CD8-positive, alpha-beta memory T cell (primary cell): ENCODE measurements around the gene PODXL. TPM values are rescaled to one million over a fixed set of nuclear protein-coding genes. Genes with fewer than 3 reads are reported as not detected.

Source experiments
- CTCF ChIA-PET: fragments of 350-600 bp; sonication (Branson Sonifier 250); formaldehyde crosslinking; loops from one replicate; lab custom pipeline; 2021; ENCODE audit warnings: antibody characterized with exemption; lab: Charles Lee
- POLR2A ChIA-PET: fragments of 350-600 bp; sonication (Branson Sonifier 250); formaldehyde crosslinking; loops from one replicate; lab custom pipeline; 2021; ENCODE audit warnings: antibody characterized with exemption; lab: Charles Lee
- DNase-seq, 5 donors: peaks; one replicate each; pipeline versions ENCODE4 v3.0.0 to v3.0.0-alpha.2; 2020 to 2022; ENCODE audit warnings: mixed read lengths in 1 of 5
- H3K27ac ChIP-seq: one replicate; pipeline ENCODE4 v1.7.0; 2013; ENCODE audit warnings: low read depth, mild to moderate bottlenecking, low read length, moderate library complexity
- H3K27me3 ChIP-seq: 2 replicates; pipeline ENCODE4 v1.7.0; 2013; ENCODE audit warnings: low read length, mild to moderate bottlenecking; ENCODE audit not compliant: insufficient read depth, poor library complexity, severe bottlenecking
- H3K36me3 ChIP-seq: 2 replicates; pipeline ENCODE4 v1.7.0; 2013; ENCODE audit warnings: mild to moderate bottlenecking, low read length, moderate library complexity; ENCODE audit not compliant: insufficient read depth
- H3K4me1 ChIP-seq: 2 replicates; pipeline ENCODE4 v1.7.0; 2013; ENCODE audit warnings: mild to moderate bottlenecking, low read length, moderate library complexity; ENCODE audit not compliant: insufficient read depth
- H3K4me3 ChIP-seq: 2 replicates; pipeline ENCODE4 v1.7.0; 2013; ENCODE audit warnings: mild to moderate bottlenecking, low read length
- H3K9me3 ChIP-seq: 2 replicates; pipeline ENCODE4 v1.7.0; 2013; ENCODE audit warnings: mild to moderate bottlenecking, low read length
- H3K27ac Mint-ChIP-seq, 8 donors: one replicate each; pipeline ENCODE4 v1.8.0; 2020 to 2021; ENCODE audit warnings: mixed read lengths in 8 of 8, mild to moderate bottlenecking in 6 of 8, inconsistent platforms in 3 of 8, moderate library complexity in 3 of 8
- H3K27me3 Mint-ChIP-seq, 2 donors: one replicate each; pipeline ENCODE4 v1.8.0; 2020 to 2021; ENCODE audit warnings: mixed read lengths in 2 of 2, mild to moderate bottlenecking in 1 of 2, moderate library complexity in 1 of 2
- H3K36me3 Mint-ChIP-seq, 3 donors: one replicate each; pipeline ENCODE4 v1.8.0; 2020 to 2021; ENCODE audit warnings: mixed read lengths in 3 of 3, inconsistent platforms in 1 of 3, mild to moderate bottlenecking in 1 of 3
- H3K4me1 Mint-ChIP-seq, 3 donors: one replicate each; pipeline ENCODE4 v1.8.0; 2020 to 2021; ENCODE audit warnings: mixed read lengths in 3 of 3, inconsistent platforms in 1 of 3, mild to moderate bottlenecking in 1 of 3
- H3K4me3 Mint-ChIP-seq, 7 donors: one replicate each; pipeline ENCODE4 v1.8.0; 2020 to 2021; ENCODE audit warnings: mixed read lengths in 7 of 7, mild to moderate bottlenecking in 6 of 7, moderate library complexity in 4 of 7, inconsistent platforms in 2 of 7
- H3K9me3 Mint-ChIP-seq, 5 donors: one replicate each; pipeline ENCODE4 v1.8.0; 2020 to 2022; ENCODE audit warnings: mixed read lengths in 5 of 5, mild to moderate bottlenecking in 3 of 5, moderate library complexity in 2 of 5, inconsistent platforms in 1 of 5
- polyA plus RNA-seq: library from polyadenylated mRNA; unstranded; fragments of 300-500 nt; fragmentation: Illumina TruSeq; gene quantifications from one replicate; pipeline ENCODE4 v1.2.3, GENCODE V29; 2021
- total RNA-seq, 2 experiments: library from RNA; stranded (reverse); gene quantifications; one replicate each; pipeline ENCODE4 v1.2.3, GENCODE V29; 2021

The PODXL gene
- total and polyA plus RNA-seq, 3 experiments from 2014 or later, result 0.62 to 1.2 (median 1.2) TPM

GRCh38 chr7:131550846-131551245 is 5.6 kb downstream of the PODXL start:
- DNase-seq, result no peak
- no peaks in the 10 kb centered on the region for H3K36me3 Mint-ChIP-seq
- no peak overlapping the region for H3K4me3 Mint-ChIP-seq
- CTCF ChIA-PET, result no interaction called here
- peaks cover 9 to 30% of the 10 kb centered on the region in 2 donors for H3K27me3 Mint-ChIP-seq
- peaks cover 7 to 10% (median 9%) of the 10 kb centered on the region in 3 donors for H3K4me1 Mint-ChIP-seq
- no peak overlapping the region for H3K27ac Mint-ChIP-seq
- no peak overlapping the region for H3K4me3 ChIP-seq
- no peaks in the 10 kb centered on the region for H3K9me3 ChIP-seq
- H3K9me3 Mint-ChIP-seq, result no peaks in the 10 kb centered on the region
- POLR2A ChIA-PET, result no interaction called here
- no peak overlapping the region for H3K27ac ChIP-seq
- peaks cover 23% of the 10 kb centered on the region for H3K27me3 ChIP-seq
- no peaks in the 10 kb centered on the region for H3K36me3 ChIP-seq
- peaks cover 10% of the 10 kb centered on the region for H3K4me1 ChIP-seq

GRCh38 chr7:131548371-131548770 is 8.1 kb downstream of the PODXL start:
- H3K9me3 ChIP-seq, result no peaks in the 10 kb centered on the region
- peak overlapping the region in 1 of 8 donors; percentile 16 for H3K27ac Mint-ChIP-seq
- H3K4me1 Mint-ChIP-seq, result peaks cover 0 to 7% (median 2%) of the 10 kb centered on the region in 3 donors
- POLR2A ChIA-PET, result no interaction called here
- DNase-seq, result no peak
- CTCF ChIA-PET, result no interaction called here
- H3K4me3 ChIP-seq, result no peak overlapping the region
- H3K27me3 ChIP-seq, result no peaks in the 10 kb centered on the region
- no peaks in the 10 kb centered on the region for H3K36me3 Mint-ChIP-seq
- H3K27me3 Mint-ChIP-seq, result peaks cover 10 to 23% of the 10 kb centered on the region in 2 donors
- no peak overlapping the region for H3K27ac ChIP-seq
- H3K36me3 ChIP-seq, result no peaks in the 10 kb centered on the region
- H3K9me3 Mint-ChIP-seq, result no peaks in the 10 kb centered on the region
- H3K4me1 ChIP-seq, result no peaks in the 10 kb centered on the region
- H3K4me3 Mint-ChIP-seq, result no peak overlapping the region

- no peaks in the 10 kb centered on the region for H3K27me3 ChIP-seq
- H3K9me3 Mint-ChIP-seq, result no peaks in the 10 kb centered on the region
- peak overlapping the region in 1 of 8 donors; percentile 72 for H3K27ac Mint-ChIP-seq
- POLR2A ChIA-PET, result no interaction called here
- no peak for DNase-seq
- CTCF ChIA-PET, result interaction anchor here (1.2 to 1.9 kb wide), 2 partner anchors 10 to 95 kb away, joined by 4 to 8 read pairs; no protein-coding TSS in a partner anchor
- no peaks in the 10 kb centered on the region for H3K36me3 ChIP-seq
- no peak overlapping the region for H3K4me3 Mint-ChIP-seq
- no peak overlapping the region for H3K27ac ChIP-seq
- no peak overlapping the region for H3K4me3 ChIP-seq
- peaks cover 0 to 7% (median 2%) of the 10 kb centered on the region in 3 donors for H3K4me1 Mint-ChIP-seq
- H3K4me1 ChIP-seq, result no peaks in the 10 kb centered on the region
- H3K9me3 ChIP-seq, result no peaks in the 10 kb centered on the region
- peaks cover 7 to 15% of the 10 kb centered on the region in 2 donors for H3K27me3 Mint-ChIP-seq
- H3K36me3 Mint-ChIP-seq, result no peaks in the 10 kb centered on the region
Measured at GRCh38 chr7:131547589-131547988, 8.8 kb downstream of the PODXL start.

GRCh38 chr7:131546583-131547141 is 9.8 kb downstream of the PODXL start:
- no peaks in the 10 kb centered on the region for H3K9me3 Mint-ChIP-seq

DNA sequence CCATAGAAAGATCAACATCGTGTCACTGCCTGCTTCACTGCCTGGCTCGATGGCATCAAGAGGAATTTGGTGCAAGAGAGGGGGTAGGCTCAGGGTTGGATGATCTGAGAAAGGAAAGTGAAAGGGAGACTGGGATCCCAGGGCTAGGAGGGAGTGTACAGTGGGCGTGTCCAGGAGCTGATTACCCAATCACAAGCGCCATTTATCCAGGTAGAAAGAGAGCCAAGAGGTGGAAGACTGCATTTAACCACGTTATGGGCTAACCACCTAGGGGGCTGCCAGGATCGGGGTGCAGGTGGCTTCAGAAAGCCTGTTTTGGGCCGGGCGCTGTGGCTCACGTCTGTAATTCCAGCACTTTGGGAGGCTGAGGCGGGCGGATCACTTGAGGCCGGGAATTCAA is 10.3 kb downstream of the PODXL start:
- ChIA-PET POLR2A (no interaction called here), CTCF (interaction anchor here (0.9 to 1.9 kb wide), 5 partner anchors 8 to 109 kb away, joined by 3 to 8 read pairs (median 4); partner anchors contain the start of gene PODXL)
- Histone ChIP-seq H3K4me3 (no peak overlapping the region), H3K27me3 (no peaks in the 10 kb centered on the region), H3K4me1 (no peaks in the 10 kb centered on the region), H3K27ac (no peak overlapping the region), H3K36me3 (no peaks in the 10 kb centered on the region), H3K9me3 (no peaks in the 10 kb centered on the region)
- Mint-ChIP-seq H3K27me3 (peaks cover 4 to 12% of the 10 kb centered on the region in 2 donors), H3K9me3 (no peaks in the 10 kb centered on the region), H3K27ac (no peak overlapping the region), H3K4me3 (no peak overlapping the region), H3K4me1 (peaks cover 0 to 7% (median 2%) of the 10 kb centered on the region in 3 donors), H3K36me3 (no peaks in the 10 kb centered on the region)
- no peak for DNase-seq

More at GRCh38 chr7:131546583-131547141, 9.8 kb downstream of the PODXL start:
- Histone ChIP-seq H3K9me3 (no peaks in the 10 kb centered on the region), H3K27me3 (no peaks in the 10 kb centered on the region), H3K27ac (no peak overlapping the region), H3K4me1 (no peaks in the 10 kb centered on the region), H3K4me3 (no peak overlapping the region), H3K36me3 (no peaks in the 10 kb centered on the region)
- no peaks in the 10 kb centered on the region for H3K36me3 Mint-ChIP-seq
- peak overlapping the region in 1 of 7 donors; percentile 40 for H3K4me3 Mint-ChIP-seq
- ChIA-PET POLR2A (no interaction called here), CTCF (interaction anchor here (0.7 to 1.9 kb wide), 8 partner anchors 9 to 899 kb away, joined by 3 to 8 read pairs (median 4); partner anchors contain the start of gene PODXL)
- H3K4me1 Mint-ChIP-seq, result peaks cover 0 to 7% (median 2%) of the 10 kb centered on the region in 3 donors
- H3K27me3 Mint-ChIP-seq, result peaks cover 6 to 12% of the 10 kb centered on the region in 2 donors
- no peak overlapping the region for H3K27ac Mint-ChIP-seq
- peak; percentile 19 to 56 (median 26) for DNase-seq

DNA sequence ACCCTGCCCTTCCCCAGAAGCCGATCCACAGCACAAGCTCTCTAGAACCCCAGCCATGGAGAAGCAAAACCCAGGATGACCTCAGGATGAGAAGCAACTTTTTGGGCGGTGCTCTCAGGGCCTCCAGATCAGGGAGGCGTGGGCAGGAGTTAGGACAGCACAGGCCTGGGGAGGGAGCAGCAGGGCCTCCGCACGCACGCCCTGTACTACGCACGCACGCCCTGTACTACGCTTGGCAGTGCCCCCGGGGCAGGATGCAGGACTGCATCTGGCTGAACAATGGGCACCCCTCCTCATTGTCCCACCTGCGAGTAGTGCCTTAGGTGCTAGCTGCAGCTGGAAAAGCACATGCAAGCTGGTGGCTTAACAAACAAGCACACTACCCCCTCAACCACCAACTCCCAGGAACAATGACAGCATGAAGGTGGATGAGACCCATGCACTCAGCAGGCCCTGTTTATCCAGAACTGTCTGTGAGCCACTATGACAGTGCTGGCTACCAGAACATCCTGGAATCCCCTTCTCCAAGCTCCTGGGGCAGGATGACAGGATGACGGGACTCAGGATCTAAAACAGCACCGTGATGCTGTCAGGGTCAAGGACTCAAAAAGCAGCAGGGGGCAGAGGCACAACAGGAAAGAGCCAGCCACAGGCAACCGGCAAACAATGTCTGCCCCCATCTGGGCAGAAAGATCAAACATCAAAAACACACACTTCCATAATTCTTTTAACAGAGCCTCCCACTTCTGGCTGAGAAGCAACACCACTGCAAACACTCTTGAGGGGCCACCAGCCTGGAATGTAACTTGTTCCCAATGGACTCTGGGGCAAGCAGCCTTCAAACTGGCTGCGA is 11.8 kb downstream of the PODXL start:
- DNase-seq, result no peak
- ChIA-PET POLR2A (no interaction called here), CTCF (interaction anchor here (1.2 to 1.5 kb wide), 3 partner anchors 9 to 38 kb away, joined by 3 to 4 read pairs (median 3); no protein-coding TSS in a partner anchor)
- no peaks in the 10 kb centered on the region for H3K9me3 Mint-ChIP-seq
- H3K27ac Mint-ChIP-seq, result no peak overlapping the region
- peaks cover 4 to 9% of the 10 kb centered on the region in 2 donors for H3K27me3 Mint-ChIP-seq
- peaks cover 0 to 7% (median 2%) of the 10 kb centered on the region in 3 donors for H3K4me1 Mint-ChIP-seq
- Histone ChIP-seq H3K36me3 (no peaks in the 10 kb centered on the region), H3K4me3 (no peak overlapping the region), H3K4me1 (no peaks in the 10 kb centered on the region), H3K27me3 (no peaks in the 10 kb centered on the region), H3K27ac (no peak overlapping the region), H3K9me3 (no peaks in the 10 kb centered on the region)
- H3K36me3 Mint-ChIP-seq, result no peaks in the 10 kb centered on the region
- no peak overlapping the region for H3K4me3 Mint-ChIP-seq

DNA sequence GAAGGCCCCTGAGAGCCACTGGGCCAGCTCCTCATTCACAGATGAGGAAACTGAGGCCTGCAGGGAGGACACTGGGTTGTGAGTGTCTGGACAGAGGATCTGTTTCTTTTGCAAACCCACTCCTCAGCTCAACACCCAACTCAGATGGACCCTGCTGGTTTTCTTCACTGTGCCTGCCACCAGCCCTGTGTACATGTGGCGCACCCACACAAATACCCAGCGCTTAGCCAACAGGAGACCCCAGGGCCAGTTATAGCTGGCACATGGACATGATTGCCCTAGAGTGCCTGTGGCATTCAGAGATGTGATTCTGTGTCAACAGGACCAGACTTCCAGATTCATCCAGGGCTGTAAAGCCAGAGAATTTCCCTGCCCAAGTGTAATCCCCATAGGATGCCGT is 12.4 kb downstream of the PODXL start:
- Mint-ChIP-seq H3K9me3 (no peaks in the 10 kb centered on the region), H3K4me1 (peaks cover 0 to 7% (median 2%) of the 10 kb centered on the region in 3 donors), H3K27me3 (peaks cover 4 to 9% of the 10 kb centered on the region in 2 donors), H3K36me3 (no peaks in the 10 kb centered on the region), H3K4me3 (no peak overlapping the region), H3K27ac (no peak overlapping the region)
- no peak for DNase-seq
- no peak overlapping the region for H3K4me3 ChIP-seq
- CTCF ChIA-PET, result interaction anchor here (1.2 to 1.5 kb wide), 4 partner anchors 9 to 111 kb away, joined by 3 to 4 read pairs (median 3); no protein-coding TSS in a partner anchor
- no peaks in the 10 kb centered on the region for H3K36me3 ChIP-seq
- H3K27me3 ChIP-seq, result no peaks in the 10 kb centered on the region
- POLR2A ChIA-PET, result no interaction called here
- no peaks in the 10 kb centered on the region for H3K4me1 ChIP-seq
- no peaks in the 10 kb centered on the region for H3K9me3 ChIP-seq
- no peak overlapping the region for H3K27ac ChIP-seq

GRCh38 chr7:131543298-131543697 is 13.1 kb downstream of the PODXL start:
- POLR2A ChIA-PET, result no interaction called here
- Histone ChIP-seq H3K4me1 (no peaks in the 10 kb centered on the region), H3K9me3 (no peaks in the 10 kb centered on the region), H3K4me3 (no peak overlapping the region), H3K27me3 (no peaks in the 10 kb centered on the region), H3K27ac (no peak overlapping the region), H3K36me3 (no peaks in the 10 kb centered on the region)
- peak overlapping the region in 1 of 8 donors; percentile 60 for H3K27ac Mint-ChIP-seq
- H3K27me3 Mint-ChIP-seq, result peaks cover 4 to 6% of the 10 kb centered on the region in 2 donors
- no peak overlapping the region for H3K4me3 Mint-ChIP-seq
- no peaks in the 10 kb centered on the region for H3K9me3 Mint-ChIP-seq
- peaks cover 0 to 7% (median 2%) of the 10 kb centered on the region in 3 donors for H3K4me1 Mint-ChIP-seq
- DNase-seq, result no peak
- CTCF ChIA-PET, result interaction anchor here (1.4 kb wide), 1 partner anchor 112 kb away, joined by 3 read pairs; no protein-coding TSS in a partner anchor
- no peaks in the 10 kb centered on the region for H3K36me3 Mint-ChIP-seq
